ENCODE measurements around the gene SEMA3G. TPM values are rescaled to one million over a fixed set of nuclear protein-coding genes. Genes with fewer than 3 reads are reported as not detected.

SEMA3G gene
- total RNA-seq, 1 experiment from 2014 or later = 1.6 TPM

- TF ChIP-seq MYBL2 (CRISPR knock-in tag; IDR thresholded peaks at IDR 0.05) = no peak
- TF ChIP-seq KAT7 (CRISPR knock-in tag; IDR thresholded peaks at IDR 0.05; ENCODE audit: borderline replicate concordance) = no peak
- TF ChIP-seq ERG (CRISPR knock-in tag; IDR thresholded peaks at IDR 0.05) = no peak
- no peak for TF ChIP-seq EMX1 (CRISPR knock-in tag; IDR thresholded peaks at IDR 0.05)
- TF ChIP-seq TEAD4 (CRISPR knock-in tag; IDR thresholded peaks at IDR 0.05) = no peak
- TF ChIP-seq, protein P1, sequence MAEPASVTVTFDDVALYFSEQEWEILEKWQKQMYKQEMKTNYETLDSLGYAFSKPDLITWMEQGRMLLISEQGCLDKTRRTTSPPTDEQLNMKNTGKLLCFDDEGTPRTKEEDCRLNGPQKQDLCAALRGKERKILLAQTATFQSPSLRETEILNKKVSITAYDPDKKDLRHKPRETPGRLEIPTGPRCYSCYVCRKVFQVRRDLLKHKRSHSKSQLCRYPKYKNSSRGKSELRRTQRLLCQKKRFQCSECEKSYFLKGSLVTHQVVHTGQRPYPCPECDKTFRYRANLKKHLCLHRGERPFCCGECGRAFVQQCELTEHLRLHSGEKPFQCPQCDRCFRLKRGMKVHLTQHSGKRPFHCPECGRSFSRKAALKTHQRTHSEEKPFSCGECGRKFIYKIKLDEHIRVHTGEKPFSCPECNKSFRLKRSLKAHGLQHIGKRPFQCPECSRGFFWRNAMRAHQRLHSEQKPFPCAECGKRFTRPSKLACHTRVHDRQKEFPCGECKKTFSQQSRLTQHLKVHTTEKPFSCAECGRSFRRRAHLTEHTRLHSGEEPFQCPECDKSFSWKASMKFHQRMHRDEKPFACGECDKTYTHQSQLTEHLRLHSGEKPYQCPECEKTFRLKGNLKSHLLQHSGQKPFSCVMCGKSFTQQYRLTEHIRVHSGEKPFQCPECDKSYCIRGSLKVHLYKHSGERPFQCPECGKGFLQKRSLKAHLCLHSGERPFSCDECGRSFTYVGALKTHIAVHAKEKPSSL (CRISPR knock-in tag; conservative IDR thresholded peaks at IDR 0.05) = no peak
- TF ChIP-seq NFE2L1 (CRISPR knock-in tag; IDR thresholded peaks at IDR 0.05) = no peak
- TF ChIP-seq NR3C1 (CRISPR knock-in tag; conservative IDR thresholded peaks at IDR 0.05; ENCODE audit: low read depth) = no peak
- TF ChIP-seq TP53 (CRISPR knock-in tag; IDR thresholded peaks at IDR 0.05) = no peak
- TF ChIP-seq CBFB (CRISPR knock-in tag; IDR thresholded peaks at IDR 0.05; ENCODE audit: low read depth) = no peak
Measured at GRCh38 chr3:52477076-52477795, 32.3 kb upstream of the SEMA3G start (continued).

GRCh38 chr3:52473026-52473425 lies 28.1 kb upstream of the SEMA3G start:
- no peak for ATAC-seq
- Mint-ChIP-seq H3K36me3 (peaks cover 54% of the 10 kb centered on the region), H3K4me3 (no peak overlapping the region), H3K27me3 (ENCODE audit: low read depth) (no peaks in the 10 kb centered on the region), H3K27ac (no peak overlapping the region), H3K9me3 (no peaks in the 10 kb centered on the region), H3K4me1 (no peaks in the 10 kb centered on the region)
- POLR2A ChIA-PET = interaction anchor here (0.6 kb wide), 1 partner anchor 99 kb away, joined by 3 read pairs; no protein-coding TSS in a partner anchor
- CTCF ChIA-PET = interaction anchor here (1.8 kb wide), 1 partner anchor 17 kb away, joined by 10 read pairs; no protein-coding TSS in a partner anchor
- no peak for DNase-seq (ENCODE audit: low spot score)
- TF ChIP-seq ERG (CRISPR knock-in tag; IDR thresholded peaks at IDR 0.05) (no peak), NR2C2 (CRISPR knock-in tag; IDR thresholded peaks at IDR 0.05) (no peak), ATF1 (CRISPR knock-in tag; IDR thresholded peaks at IDR 0.05) (no peak), ZNF532 (CRISPR knock-in tag; IDR thresholded peaks at IDR 0.05; ENCODE audit: borderline replicate concordance) (no peak), CREB1 (CRISPR knock-in tag; IDR thresholded peaks at IDR 0.05) (no peak), ZNF512 (CRISPR knock-in tag; IDR thresholded peaks at IDR 0.05; ENCODE audit: borderline replicate concordance) (no peak), JUN (CRISPR knock-in tag; IDR thresholded peaks at IDR 0.05) (no peak), HMGXB4 (CRISPR knock-in tag; IDR thresholded peaks at IDR 0.05) (no peak)
- TF ChIP-seq, protein P2, sequence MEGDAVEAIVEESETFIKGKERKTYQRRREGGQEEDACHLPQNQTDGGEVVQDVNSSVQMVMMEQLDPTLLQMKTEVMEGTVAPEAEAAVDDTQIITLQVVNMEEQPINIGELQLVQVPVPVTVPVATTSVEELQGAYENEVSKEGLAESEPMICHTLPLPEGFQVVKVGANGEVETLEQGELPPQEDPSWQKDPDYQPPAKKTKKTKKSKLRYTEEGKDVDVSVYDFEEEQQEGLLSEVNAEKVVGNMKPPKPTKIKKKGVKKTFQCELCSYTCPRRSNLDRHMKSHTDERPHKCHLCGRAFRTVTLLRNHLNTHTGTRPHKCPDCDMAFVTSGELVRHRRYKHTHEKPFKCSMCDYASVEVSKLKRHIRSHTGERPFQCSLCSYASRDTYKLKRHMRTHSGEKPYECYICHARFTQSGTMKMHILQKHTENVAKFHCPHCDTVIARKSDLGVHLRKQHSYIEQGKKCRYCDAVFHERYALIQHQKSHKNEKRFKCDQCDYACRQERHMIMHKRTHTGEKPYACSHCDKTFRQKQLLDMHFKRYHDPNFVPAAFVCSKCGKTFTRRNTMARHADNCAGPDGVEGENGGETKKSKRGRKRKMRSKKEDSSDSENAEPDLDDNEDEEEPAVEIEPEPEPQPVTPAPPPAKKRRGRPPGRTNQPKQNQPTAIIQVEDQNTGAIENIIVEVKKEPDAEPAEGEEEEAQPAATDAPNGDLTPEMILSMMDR (IDR thresholded peaks at IDR 0.05) = no peak
- TF ChIP-seq, protein P3, sequence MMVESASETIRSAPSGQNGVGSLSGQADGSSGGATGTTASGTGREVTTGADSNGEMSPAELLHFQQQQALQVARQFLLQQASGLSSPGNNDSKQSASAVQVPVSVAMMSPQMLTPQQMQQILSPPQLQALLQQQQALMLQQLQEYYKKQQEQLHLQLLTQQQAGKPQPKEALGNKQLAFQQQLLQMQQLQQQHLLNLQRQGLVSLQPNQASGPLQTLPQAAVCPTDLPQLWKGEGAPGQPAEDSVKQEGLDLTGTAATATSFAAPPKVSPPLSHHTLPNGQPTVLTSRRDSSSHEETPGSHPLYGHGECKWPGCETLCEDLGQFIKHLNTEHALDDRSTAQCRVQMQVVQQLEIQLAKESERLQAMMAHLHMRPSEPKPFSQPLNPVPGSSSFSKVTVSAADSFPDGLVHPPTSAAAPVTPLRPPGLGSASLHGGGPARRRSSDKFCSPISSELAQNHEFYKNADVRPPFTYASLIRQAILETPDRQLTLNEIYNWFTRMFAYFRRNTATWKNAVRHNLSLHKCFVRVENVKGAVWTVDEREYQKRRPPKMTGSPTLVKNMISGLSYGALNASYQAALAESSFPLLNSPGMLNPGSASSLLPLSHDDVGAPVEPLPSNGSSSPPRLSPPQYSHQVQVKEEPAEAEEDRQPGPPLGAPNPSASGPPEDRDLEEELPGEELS (CRISPR knock-in tag; IDR thresholded peaks at IDR 0.05) = no peak
